ENCODE measurements around the gene CHRNA9.

- no peak for TF ChIP-seq TCF12 (IDR thresholded peaks at IDR 0.05; ENCODE audit: low read depth)
- TF ChIP-seq YY1 (IDR thresholded peaks at IDR 0.05; ENCODE audit: low read depth), result no peak
These were observed 14.5 kb downstream of the CHRNA9 start for GRCh38 chr4:40349561-40350198.

All from Ishikawa (cell line).